ENCODE data around the gene APBA1. TPM values are rescaled to one million over a fixed set of nuclear protein-coding genes. Genes with fewer than 3 reads are reported as not detected.

The APBA1 gene
- total RNA-seq, 1 experiment from 2014 or later, result 0.34 TPM

DNA sequence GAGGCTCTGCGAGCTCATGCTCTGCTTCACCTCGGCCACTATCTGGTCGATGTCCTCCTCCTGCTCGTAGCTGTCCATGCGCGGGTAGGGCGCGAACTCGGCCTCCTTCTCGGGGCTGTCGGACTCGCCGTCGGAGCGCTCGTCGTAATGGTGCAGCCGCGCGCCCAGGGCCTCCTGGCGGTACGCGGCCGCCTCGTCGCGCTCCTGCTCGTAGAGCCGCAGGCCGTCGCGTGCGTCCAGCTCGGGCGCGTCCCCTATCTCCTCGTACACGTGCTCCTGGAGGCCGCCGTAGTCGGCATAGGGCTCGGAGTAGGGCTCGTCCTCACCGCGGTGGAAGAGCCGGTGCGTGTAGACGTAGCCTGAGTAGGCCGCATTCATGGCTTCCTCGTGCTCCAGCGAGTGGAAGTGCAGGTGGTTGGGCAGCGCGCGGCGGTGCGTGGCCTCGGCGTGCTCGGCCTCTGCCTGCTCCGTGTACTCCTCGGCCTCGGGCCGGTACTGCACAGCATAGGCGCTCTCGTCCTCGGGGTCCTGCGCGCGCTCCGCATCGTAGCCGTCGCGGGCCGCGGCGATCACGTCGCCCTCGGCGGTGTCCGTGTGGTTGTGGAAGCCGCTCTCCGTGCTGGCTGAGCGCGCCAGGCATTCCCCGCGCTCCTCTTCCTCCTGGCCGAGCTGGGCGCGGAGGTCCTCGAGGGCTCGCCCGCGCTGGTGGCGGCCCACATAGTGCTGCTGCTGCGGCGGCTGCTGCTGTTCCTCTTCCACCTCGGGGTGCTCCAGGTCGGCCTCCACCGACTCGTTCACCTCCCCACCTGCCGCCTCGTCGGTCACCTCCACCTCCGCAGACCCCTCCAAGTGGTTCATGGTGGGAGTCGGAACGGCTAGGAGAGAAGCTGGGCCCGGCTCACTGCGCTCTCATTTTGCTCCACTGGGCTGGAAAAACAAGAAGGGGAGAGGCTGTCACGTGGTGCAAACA is 155.5 kb downstream of the APBA1 start:
- intact Hi-C loops (cut with micrococcal nuclease; ENCODE audit: unreplicated experiment), result no loop called here
- H3K4me1 ChIP-seq, result no peaks in the 10 kb centered on the region
- H3K9me3 ChIP-seq, result no peaks in the 10 kb centered on the region
- H3K27me3 ChIP-seq (replicated peaks; ENCODE audit: control insufficient read depth, insufficient read depth, low read length), result no peaks in the 10 kb centered on the region
- CTCF ChIA-PET, result no interaction called here
- Mint-ChIP-seq H3K4me1 (ENCODE audit: low read depth, unreplicated experiment) (no peaks in the 10 kb centered on the region), H3K27me3 (ENCODE audit: insufficient read depth, unreplicated experiment) (no peaks in the 10 kb centered on the region), H3K36me3 (ENCODE audit: insufficient read depth, unreplicated experiment) (no peaks in the 10 kb centered on the region), H3K27ac (ENCODE audit: unreplicated experiment) (no peak overlapping the region), H3K4me3 (ENCODE audit: unreplicated experiment) (no peak overlapping the region), H3K9me3 (ENCODE audit: unreplicated experiment) (no peaks in the 10 kb centered on the region)
- no peak for DNase-seq
- no peak overlapping the region for H3K4me3 ChIP-seq (ENCODE audit: low read depth, low read length)
- POLR2A ChIA-PET, result no interaction called here
- TF ChIP-seq, protein P1, sequence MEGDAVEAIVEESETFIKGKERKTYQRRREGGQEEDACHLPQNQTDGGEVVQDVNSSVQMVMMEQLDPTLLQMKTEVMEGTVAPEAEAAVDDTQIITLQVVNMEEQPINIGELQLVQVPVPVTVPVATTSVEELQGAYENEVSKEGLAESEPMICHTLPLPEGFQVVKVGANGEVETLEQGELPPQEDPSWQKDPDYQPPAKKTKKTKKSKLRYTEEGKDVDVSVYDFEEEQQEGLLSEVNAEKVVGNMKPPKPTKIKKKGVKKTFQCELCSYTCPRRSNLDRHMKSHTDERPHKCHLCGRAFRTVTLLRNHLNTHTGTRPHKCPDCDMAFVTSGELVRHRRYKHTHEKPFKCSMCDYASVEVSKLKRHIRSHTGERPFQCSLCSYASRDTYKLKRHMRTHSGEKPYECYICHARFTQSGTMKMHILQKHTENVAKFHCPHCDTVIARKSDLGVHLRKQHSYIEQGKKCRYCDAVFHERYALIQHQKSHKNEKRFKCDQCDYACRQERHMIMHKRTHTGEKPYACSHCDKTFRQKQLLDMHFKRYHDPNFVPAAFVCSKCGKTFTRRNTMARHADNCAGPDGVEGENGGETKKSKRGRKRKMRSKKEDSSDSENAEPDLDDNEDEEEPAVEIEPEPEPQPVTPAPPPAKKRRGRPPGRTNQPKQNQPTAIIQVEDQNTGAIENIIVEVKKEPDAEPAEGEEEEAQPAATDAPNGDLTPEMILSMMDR (IDR thresholded peaks at IDR 0.05; ENCODE audit: insufficient read depth in 1 of 2, low read depth in 1 of 2, low read length in 1 of 2, severe bottlenecking in 1 of 2, unreplicated experiment in 1 of 2), result no peak
- no TSS peak for BruUV-seq (replicated peaks)
- H3K36me3 ChIP-seq (ENCODE audit: control insufficient read depth, insufficient read depth, low read length), result no peaks in the 10 kb centered on the region

DNA sequence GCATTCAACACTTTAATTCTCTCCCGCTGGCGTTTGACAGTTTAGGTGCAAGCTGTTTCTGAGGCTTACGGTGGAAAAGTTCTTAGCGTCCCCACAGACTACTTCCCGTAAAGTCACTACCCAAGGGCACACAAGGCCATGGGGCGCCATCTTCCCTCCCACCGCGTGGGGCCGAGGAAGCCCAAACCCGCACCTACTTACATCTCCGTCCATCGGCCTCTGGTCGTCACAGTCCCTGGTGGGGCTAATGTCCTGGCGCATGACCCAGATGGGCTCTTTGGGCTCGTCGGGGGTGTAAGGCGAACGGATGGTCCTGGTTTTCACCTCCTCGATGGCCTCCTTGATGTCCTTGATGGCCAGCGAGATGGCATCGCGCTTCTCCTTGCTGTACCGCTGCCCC is 156.4 kb downstream of the APBA1 start:
- POLR2A ChIA-PET, result no interaction called here
- H3K27me3 Mint-ChIP-seq (ENCODE audit: insufficient read depth, unreplicated experiment), result no peaks in the 10 kb centered on the region
- no peaks in the 10 kb centered on the region for H3K4me1 Mint-ChIP-seq (ENCODE audit: low read depth, unreplicated experiment)
- no peaks in the 10 kb centered on the region for H3K9me3 Mint-ChIP-seq (ENCODE audit: unreplicated experiment)
- H3K27me3 ChIP-seq (replicated peaks; ENCODE audit: control insufficient read depth, insufficient read depth, low read length), result no peaks in the 10 kb centered on the region
- no peaks in the 10 kb centered on the region for H3K36me3 Mint-ChIP-seq (ENCODE audit: insufficient read depth, unreplicated experiment)
- DNase-seq, result no peak
- H3K27ac Mint-ChIP-seq (ENCODE audit: unreplicated experiment), result no peak overlapping the region
- H3K36me3 ChIP-seq (ENCODE audit: control insufficient read depth, insufficient read depth, low read length), result no peaks in the 10 kb centered on the region
- H3K4me1 ChIP-seq, result no peaks in the 10 kb centered on the region
- TF ChIP-seq, protein P1 (IDR thresholded peaks at IDR 0.05; ENCODE audit: insufficient read depth in 1 of 2, low read depth in 1 of 2, low read length in 1 of 2, severe bottlenecking in 1 of 2, unreplicated experiment in 1 of 2), result no peak
- intact Hi-C loops (cut with micrococcal nuclease; ENCODE audit: unreplicated experiment), result no loop called here
- H3K4me3 ChIP-seq (ENCODE audit: low read depth, low read length), result no peak overlapping the region
- CTCF ChIA-PET, result no interaction called here
- no peak overlapping the region for H3K4me3 Mint-ChIP-seq (ENCODE audit: unreplicated experiment)
- no TSS peak for BruUV-seq (replicated peaks)
- H3K9me3 ChIP-seq, result no peaks in the 10 kb centered on the region

DNA sequence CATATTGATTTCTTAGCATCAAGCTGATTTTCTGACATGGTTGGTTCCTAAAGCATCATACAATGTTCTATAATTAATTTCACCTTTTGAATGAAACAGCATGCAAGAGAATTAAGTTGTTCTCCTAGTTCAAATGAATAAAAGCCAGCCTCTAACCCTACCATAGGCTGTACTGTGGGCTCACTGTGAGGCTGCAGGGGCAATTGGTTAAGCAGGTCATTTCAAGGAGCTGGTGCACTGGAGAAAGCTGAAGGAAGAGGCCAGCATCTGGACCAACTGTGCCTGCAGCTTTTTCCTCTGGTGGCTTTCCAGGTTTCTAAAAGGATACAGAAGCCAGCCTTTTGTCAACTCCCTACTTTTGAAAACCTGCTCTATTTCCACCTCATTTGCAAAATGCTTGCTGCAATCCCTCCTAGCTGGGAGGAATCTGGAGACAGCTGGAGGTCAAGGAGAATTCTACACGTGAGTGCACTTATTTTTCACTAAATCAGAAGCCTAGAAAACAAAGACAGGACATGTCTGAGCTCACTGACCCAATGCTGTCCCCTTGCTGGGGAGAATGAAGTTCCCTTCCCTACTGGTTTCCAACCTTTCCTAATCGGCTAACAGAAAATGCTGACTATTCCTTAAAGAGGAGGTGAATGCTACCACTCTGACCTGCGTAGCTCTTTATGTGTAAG is 158.9 kb downstream of the APBA1 start:
- POLR2A ChIA-PET, result interaction anchor here (0.6 kb wide), 1 partner anchor 159 kb away, joined by 3 read pairs; no protein-coding TSS in a partner anchor
- Histone ChIP-seq H3K36me3 (ENCODE audit: control insufficient read depth, insufficient read depth, low read length) (no peaks in the 10 kb centered on the region), H3K9me3 (no peaks in the 10 kb centered on the region), H3K4me1 (no peaks in the 10 kb centered on the region), H3K27me3 (replicated peaks; ENCODE audit: control insufficient read depth, insufficient read depth, low read length) (no peaks in the 10 kb centered on the region), H3K4me3 (ENCODE audit: low read depth, low read length) (no peak overlapping the region)
- no peak for DNase-seq
- no peak overlapping the region for H3K4me3 Mint-ChIP-seq (ENCODE audit: unreplicated experiment)
- no peaks in the 10 kb centered on the region for H3K9me3 Mint-ChIP-seq (ENCODE audit: unreplicated experiment)
- H3K27me3 Mint-ChIP-seq (ENCODE audit: insufficient read depth, unreplicated experiment), result no peaks in the 10 kb centered on the region
- H3K36me3 Mint-ChIP-seq (ENCODE audit: insufficient read depth, unreplicated experiment), result no peaks in the 10 kb centered on the region
- no peaks in the 10 kb centered on the region for H3K4me1 Mint-ChIP-seq (ENCODE audit: low read depth, unreplicated experiment)
- CTCF ChIA-PET, result no interaction called here
- BruUV-seq (replicated peaks), result no TSS peak
- TF ChIP-seq, protein P1 (IDR thresholded peaks at IDR 0.05; ENCODE audit: insufficient read depth in 1 of 2, low read depth in 1 of 2, low read length in 1 of 2, severe bottlenecking in 1 of 2, unreplicated experiment in 1 of 2), result no peak
- H3K27ac Mint-ChIP-seq (ENCODE audit: unreplicated experiment), result no peak overlapping the region
- intact Hi-C loops (cut with micrococcal nuclease; ENCODE audit: unreplicated experiment), result no loop called here
